Aorta (tissue), 5 donors: Measurements from ENCODE around the gene ASTN2. TPM values are rescaled to one million over a fixed set of nuclear protein-coding genes. Genes with fewer than 3 reads are reported as not detected.

Experiments used
- ATAC-seq: fragments of 200-7000 bp; cut with Tn5 transposase; one replicate; pipeline ENCODE4 v1.9.1; 2022; ENCODE audit warnings: moderate library complexity; ENCODE audit not compliant: low FRiP score
- DNase-seq, 2 donors: peaks; one replicate each; pipeline ENCODE4 v3.0.0-alpha.2; 2020
- H3K27ac ChIP-seq, 2 donors: one replicate each; pipeline ENCODE4 v1.5.1; 2013; ENCODE audit warnings: low read length in 2 of 2, mild to moderate bottlenecking in 2 of 2, moderate library complexity in 2 of 2, control low read depth in 1 of 2, inconsistent platforms in 1 of 2, low read depth in 1 of 2
- H3K27me3 ChIP-seq, 2 donors: one replicate each; pipeline ENCODE4 v1.6.1; 2013; ENCODE audit warnings: control low read depth in 1 of 2, low read length in 1 of 2, mild to moderate bottlenecking in 1 of 2, moderate library complexity in 1 of 2; ENCODE audit not compliant: insufficient read depth in 2 of 2, control insufficient read depth in 1 of 2
- H3K36me3 ChIP-seq, 2 donors: one replicate each; pipeline ENCODE4 v1.6.1; 2013; ENCODE audit warnings: control low read depth in 1 of 2, low read length in 1 of 2, mild to moderate bottlenecking in 1 of 2; ENCODE audit not compliant: insufficient read depth in 2 of 2, control insufficient read depth in 1 of 2
- H3K4me1 ChIP-seq, 2 donors: one replicate each; pipeline ENCODE4 v1.6.1; 2013; ENCODE audit warnings: low read length in 2 of 2, control low read depth in 1 of 2, mild to moderate bottlenecking in 1 of 2, moderate library complexity in 1 of 2; ENCODE audit not compliant: insufficient read depth in 2 of 2, control insufficient read depth in 1 of 2
- H3K4me3 ChIP-seq, 2 donors: one replicate each; pipeline ENCODE4 v1.5.1; 2013; ENCODE audit warnings: low read length in 2 of 2, control low read depth in 1 of 2, mild to moderate bottlenecking in 1 of 2
- H3K9me3 ChIP-seq: one replicate; pipeline ENCODE4 v1.6.1; 2013; ENCODE audit warnings: mild to moderate bottlenecking, low read length; ENCODE audit not compliant: control insufficient read depth
- WGBS, 2 donors: extraction: QIAGEN DNeasy Blood & Tissue Kit; methylation state at CpG; one replicate each; pipeline ENCODE4 v1.1.7; 2013; 5-methylcytosine and 5-hydroxymethylcytosine counted together
- intact Hi-C, 2 donors: fragments of 100-400 bp; cut with DNase I; formaldehyde crosslinking; loops; one replicate each; pipeline versions ENCODE4 v1.14.2 to v1.15.0; 2022
- polyA plus RNA-seq, 2 donors: library from polyadenylated mRNA; stranded (reverse); fragments of 200-250 nt; gene quantifications; one replicate each; pipeline ENCODE4 v1.2.3, GENCODE V29; 2013
- total RNA-seq, 2 donors: library from RNA; stranded (reverse); fragmentation: NEBNext Ultra II Directional; extraction: Animal tissue kit (Norgen Biotek cat#: 25700); gene quantifications; one replicate each; pipeline ENCODE4 v1.2.1, GENCODE V29; 2021
- donor health status: healthy with polysubstance abuse.
- donor health status: Bipolar disorder and iron deficiency.
- donor health status: DM: no; HTN: no; CAD: no.
- donor health status: DM: no; HTN: no; CAD: no.
- donor health status: DM: yes; HTN: yes; CAD: no.

Gene ASTN2
- total and polyA plus RNA-seq, 4 donors: 1.0 to 7.5 (median 4.4) TPM

DNA sequence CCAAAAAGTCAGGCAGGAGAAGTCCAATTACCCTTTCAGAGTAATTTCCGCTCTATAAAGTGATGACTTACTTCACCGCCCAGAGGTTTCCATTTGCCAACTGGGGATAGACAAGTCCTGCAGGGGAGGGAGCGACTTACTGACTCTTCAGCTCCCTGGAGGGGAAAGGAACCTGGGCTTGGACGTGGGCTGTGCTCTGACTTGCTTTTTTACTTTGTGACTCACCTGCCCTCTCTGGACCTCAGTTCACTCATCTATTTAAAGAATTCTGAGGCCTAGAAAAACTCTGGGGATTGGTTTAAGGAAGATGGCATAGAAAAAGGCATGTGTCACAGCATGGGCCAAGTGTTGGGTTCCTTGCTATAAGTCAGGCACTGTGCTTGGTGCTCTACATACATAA lies 908.2 kb downstream of the ASTN2 start:
- DNase-seq: no peak
- 87 to 90% methylated on average over 4 of the region's 4 CpGs for WGBS, 2 donors

DNA sequence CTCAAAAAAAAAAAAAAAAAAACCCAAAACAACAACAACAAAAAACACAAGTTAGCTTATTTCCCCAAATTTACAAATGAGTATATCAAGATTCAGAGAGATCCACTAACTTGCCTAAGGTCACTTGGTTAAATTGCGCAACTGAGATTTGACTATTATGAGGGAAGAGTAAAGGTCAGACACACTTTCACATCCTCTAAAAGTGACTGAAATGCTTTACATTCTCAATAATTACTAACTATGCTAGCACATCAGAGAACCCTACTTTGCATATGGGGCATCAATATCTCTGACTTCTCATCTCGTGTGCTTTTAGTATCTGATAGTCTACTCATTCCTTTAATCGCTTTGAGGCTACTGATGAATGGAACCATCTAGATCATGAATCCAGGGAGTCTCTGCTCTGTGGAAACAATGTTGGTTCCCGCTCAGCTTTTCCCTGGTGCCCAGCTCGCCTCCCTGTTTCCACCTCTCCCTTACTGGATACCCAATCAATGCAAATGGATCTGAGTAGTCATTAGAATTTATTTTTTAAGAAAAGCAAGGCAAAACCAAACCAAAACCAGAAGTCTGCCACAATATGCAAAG lies 909.9 kb downstream of the ASTN2 start:
- DNase-seq (no peak), ATAC-seq (no peak)
- Histone ChIP-seq H3K27me3 (peaks cover 0 to 1% of the 10 kb centered on the region in 2 donors), H3K27ac (no peak overlapping the region), H3K4me3 (no peak overlapping the region), H3K9me3 (no peaks in the 10 kb centered on the region), H3K36me3 (no peaks in the 10 kb centered on the region), H3K4me1 (no peaks in the 10 kb centered on the region)
- intact Hi-C loops: no loop called here
- WGBS, 2 donors: 94 to 95% methylated on average over 5 of the region's 5 CpGs

More for the DNA sequence above, 908.2 kb downstream of the ASTN2 start:
- no peaks in the 10 kb centered on the region for H3K4me1 ChIP-seq
- no peaks in the 10 kb centered on the region for H3K36me3 ChIP-seq
- no peaks in the 10 kb centered on the region for H3K9me3 ChIP-seq
- no peak overlapping the region for H3K27ac ChIP-seq
- no peak for ATAC-seq
- H3K4me3 ChIP-seq: no peak overlapping the region
- intact Hi-C loops: no loop called here
- no peaks in the 10 kb centered on the region for H3K27me3 ChIP-seq

DNA sequence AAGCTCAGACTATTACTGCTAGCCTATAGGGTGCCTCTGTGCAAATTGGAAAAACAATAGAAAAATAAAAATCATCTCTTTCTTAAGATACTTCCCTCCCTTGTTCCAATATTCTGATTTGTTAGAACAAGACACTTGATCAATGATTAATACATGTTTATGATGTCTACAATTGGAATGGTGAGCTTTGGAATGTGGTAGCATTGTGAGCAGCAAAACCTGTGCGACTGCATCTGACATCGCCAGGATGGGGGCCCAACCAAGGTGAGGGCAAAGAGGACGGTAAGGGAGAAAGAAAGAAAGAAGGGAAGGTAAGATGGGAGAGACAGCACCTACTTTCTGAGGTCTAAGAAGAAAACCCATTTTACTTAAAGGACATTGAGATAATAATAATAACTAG lies 910.8 kb downstream of the ASTN2 start:
- ATAC-seq (no peak), DNase-seq (no peak)
- Histone ChIP-seq H3K36me3 (no peaks in the 10 kb centered on the region), H3K27me3 (peaks cover 0 to 2% of the 10 kb centered on the region in 2 donors), H3K9me3 (no peaks in the 10 kb centered on the region), H3K4me3 (no peak overlapping the region), H3K27ac (no peak overlapping the region), H3K4me1 (no peaks in the 10 kb centered on the region)
- whole genome bisulfite sequencing, 2 donors: 92% methylated on average over 3 of the region's 3 CpGs
- intact Hi-C loops: no loop called here

DNA sequence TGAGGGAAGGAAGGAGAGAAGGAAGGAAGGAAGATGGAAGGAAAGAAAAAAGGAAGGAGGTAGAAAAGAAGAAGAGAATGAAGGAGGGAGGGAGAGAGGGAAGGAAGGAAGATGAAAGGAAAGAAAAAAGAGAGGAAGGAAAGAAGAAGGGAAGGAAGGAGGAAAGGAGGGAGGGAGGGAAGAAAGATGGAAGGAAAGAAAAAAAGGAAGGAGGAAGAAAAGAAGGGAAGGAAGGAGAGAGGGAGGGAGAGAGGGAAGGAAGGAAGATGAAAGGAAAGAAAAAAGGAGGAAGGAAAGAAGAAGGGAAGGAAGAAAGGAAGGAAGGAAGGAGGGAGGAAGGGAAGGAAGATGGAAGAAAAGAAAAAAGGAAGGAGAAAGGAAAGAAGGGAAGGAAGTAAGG lies 912.1 kb downstream of the ASTN2 start:
- Histone ChIP-seq H3K27me3 (peaks cover 0 to 2% of the 10 kb centered on the region in 2 donors), H3K27ac (no peak overlapping the region), H3K4me3 (no peak overlapping the region), H3K36me3 (no peaks in the 10 kb centered on the region), H3K4me1 (no peaks in the 10 kb centered on the region), H3K9me3 (no peaks in the 10 kb centered on the region)
- DNase-seq: no peak
- intact Hi-C loops: no loop called here
- no peak for ATAC-seq

DNA sequence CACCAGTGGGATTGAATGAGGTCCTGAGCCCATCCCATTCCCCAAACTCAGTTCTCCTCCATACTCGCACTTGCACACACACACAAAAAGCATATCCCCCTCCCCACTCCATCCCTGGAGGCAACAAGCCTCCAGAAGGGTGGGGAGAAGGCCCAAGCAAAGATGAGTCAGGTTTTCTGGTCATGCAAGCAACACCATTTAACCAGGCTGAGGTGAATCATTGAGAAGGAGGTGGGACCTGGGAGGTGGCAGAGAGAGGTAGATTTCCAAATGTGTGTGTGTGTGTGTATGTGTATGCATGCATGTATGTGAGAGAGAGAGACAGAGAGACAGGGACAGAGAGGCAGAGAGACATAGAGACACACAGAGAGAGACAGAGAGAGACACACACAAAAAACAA lies 913.0 kb downstream of the ASTN2 start:
- Histone ChIP-seq H3K36me3 (no peaks in the 10 kb centered on the region), H3K4me3 (no peak overlapping the region), H3K4me1 (no peaks in the 10 kb centered on the region), H3K27ac (no peak overlapping the region), H3K9me3 (no peaks in the 10 kb centered on the region), H3K27me3 (peaks cover 0 to 2% of the 10 kb centered on the region in 2 donors)
- DNase-seq (no peak), ATAC-seq (no peak)
- intact Hi-C loops: no loop called here
- 91 to 97% methylated on average over 1 of the region's 1 CpG for WGBS, 2 donors

DNA sequence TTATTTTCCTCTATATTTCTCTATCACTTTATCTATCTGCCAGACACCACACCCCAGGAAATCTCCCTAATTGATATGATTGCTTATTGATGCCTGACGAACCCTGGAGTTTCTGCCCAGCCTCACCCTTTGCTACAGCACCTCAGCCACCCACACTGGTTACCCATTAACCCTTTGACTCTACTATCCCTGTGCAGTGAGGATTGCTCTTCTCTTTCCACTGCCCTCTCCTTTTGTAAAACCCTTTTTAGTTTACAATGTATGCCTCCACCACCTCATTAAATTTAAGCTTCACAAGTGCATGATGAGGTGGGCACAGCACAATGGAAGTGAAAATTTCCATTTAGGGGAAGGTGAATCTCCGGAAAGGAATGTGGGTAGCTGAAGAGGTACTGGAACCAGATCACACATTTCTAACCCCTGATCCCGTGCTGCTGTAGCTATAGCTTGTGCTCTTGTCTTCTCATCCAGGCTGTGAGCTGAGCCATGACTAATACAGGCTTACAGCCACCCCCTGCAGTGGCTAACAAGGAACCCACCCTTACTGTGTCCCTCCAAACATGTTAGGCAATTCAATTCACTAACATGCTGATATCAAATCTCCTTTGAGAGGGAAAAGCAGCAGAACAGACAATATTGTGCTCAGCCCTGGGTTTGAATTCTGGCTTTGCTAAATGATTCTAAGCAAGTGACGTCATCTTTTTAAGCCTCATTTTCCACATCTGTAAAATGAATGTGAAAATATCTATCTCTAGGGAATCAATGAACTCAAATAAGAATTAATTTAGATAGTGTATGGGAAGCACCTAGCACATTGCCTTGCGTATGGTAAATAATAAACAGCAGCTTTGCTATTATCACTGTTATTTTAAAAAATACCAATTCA lies 914.6 kb downstream of the ASTN2 start:
- no peaks in the 10 kb centered on the region for H3K36me3 ChIP-seq
- H3K27ac ChIP-seq: no peak overlapping the region
- no peak overlapping the region for H3K4me3 ChIP-seq
- no peaks in the 10 kb centered on the region for H3K9me3 ChIP-seq
- intact Hi-C loops: loop anchor here in 1 of 2 donors (10.0 kb wide), 1 partner anchor 905 kb away; no protein-coding TSS in a partner anchor
- H3K4me1 ChIP-seq: no peaks in the 10 kb centered on the region
- WGBS, 2 donors: 85 to 90% methylated on average over 5 of the region's 5 CpGs
- DNase-seq: no peak
- peaks cover 0 to 2% of the 10 kb centered on the region in 2 donors for H3K27me3 ChIP-seq
- ATAC-seq: no peak

DNA sequence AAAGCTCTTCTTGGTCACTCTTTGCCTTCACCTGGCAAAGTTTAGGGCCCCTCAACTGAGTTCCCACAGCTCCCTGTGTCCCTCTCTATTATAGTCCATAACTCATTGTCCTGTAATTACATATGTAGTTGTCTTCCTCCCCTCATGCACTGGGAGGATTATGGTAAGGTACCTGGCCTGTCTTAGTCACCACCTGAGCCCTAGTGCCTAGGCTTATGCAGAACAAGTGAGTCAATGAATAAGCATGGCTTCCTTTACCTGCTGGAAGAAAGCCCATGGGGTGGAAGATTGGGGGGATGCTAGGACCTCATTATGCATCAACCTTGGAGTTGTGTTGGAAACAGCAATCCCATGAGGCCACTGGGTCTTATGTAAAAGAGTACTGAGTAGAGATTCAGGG lies 915.4 kb downstream of the ASTN2 start:
- Histone ChIP-seq H3K4me1 (no peaks in the 10 kb centered on the region), H3K27ac (no peak overlapping the region), H3K27me3 (peaks cover 0 to 2% of the 10 kb centered on the region in 2 donors), H3K4me3 (no peak overlapping the region), H3K36me3 (no peaks in the 10 kb centered on the region), H3K9me3 (no peaks in the 10 kb centered on the region)
- no peak for ATAC-seq
- DNase-seq: no peak
- intact Hi-C loops: loop anchor here in 1 of 2 donors (10.0 kb wide), 1 partner anchor 905 kb away; no protein-coding TSS in a partner anchor

DNA sequence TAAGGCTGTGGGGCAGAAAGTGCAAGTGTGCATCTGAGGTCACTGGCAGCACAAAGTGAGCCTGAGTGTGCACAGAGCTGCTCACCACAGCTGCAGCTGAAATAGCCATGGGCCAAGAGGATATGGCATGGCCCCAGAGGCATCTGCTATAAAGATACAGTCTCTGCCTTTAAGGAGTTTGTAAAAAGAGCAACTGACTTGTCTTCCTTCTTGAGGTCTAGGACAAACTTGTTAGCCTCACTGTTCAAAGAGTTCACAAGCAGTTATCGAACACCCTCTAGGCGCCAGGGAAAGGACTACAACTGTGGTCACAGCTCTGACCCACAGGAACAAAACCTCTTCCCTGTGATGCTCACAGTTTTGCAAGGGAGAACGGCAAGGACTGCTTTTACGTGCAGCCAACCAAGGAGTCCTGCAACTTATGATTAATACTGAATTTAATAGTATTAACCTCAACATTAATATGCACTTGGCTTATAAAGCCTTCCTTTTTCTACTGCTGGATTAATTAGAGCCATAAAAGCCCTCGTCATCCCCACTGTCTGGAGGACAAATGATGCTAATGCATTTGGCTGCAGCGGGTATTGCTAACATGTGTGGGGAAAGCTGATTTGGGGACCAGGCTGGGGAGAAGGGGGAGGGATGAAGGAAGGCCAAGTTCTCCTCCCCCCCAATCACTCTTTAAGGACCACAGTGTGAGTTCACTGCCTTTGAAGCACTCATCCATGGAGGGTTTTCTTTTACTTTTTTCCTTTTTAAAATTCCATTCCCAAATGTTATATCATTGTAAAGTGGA lies 917.6 kb downstream of the ASTN2 start:
- DNase-seq: no peak
- no peak overlapping the region for H3K27ac ChIP-seq
- intact Hi-C loops: loop anchor here in 1 of 2 donors (10.0 kb wide), 1 partner anchor 902 kb away; no protein-coding TSS in a partner anchor
- ATAC-seq: no peak
- WGBS, 2 donors: 86 to 89% methylated on average over 6 of the region's 6 CpGs
- no peaks in the 10 kb centered on the region for H3K36me3 ChIP-seq
- H3K9me3 ChIP-seq: no peaks in the 10 kb centered on the region
- peaks cover 0 to 2% of the 10 kb centered on the region in 2 donors for H3K27me3 ChIP-seq
- no peaks in the 10 kb centered on the region for H3K4me1 ChIP-seq
- no peak overlapping the region for H3K4me3 ChIP-seq
